RCC 7860 (cell line): ENCODE results near the gene PGAP2.
"Not testable (repeated sequence)": the region's sequence is repeated elsewhere in the genome, so short reads cannot be mapped to it uniquely, and the experiment has no call there.

Experiments used
- DNase-seq: peaks from one replicate; pipeline ENCODE4 v3.0.0-alpha.2; 2015; ENCODE audit warnings: low spot score
- FAIRE-seq: peaks from 2 replicates; lab custom pipeline; 2012; peaks lifted over from hg19 to GRCh38; lab: Jason Lieb, UNC

The PGAP2 gene

DNA sequence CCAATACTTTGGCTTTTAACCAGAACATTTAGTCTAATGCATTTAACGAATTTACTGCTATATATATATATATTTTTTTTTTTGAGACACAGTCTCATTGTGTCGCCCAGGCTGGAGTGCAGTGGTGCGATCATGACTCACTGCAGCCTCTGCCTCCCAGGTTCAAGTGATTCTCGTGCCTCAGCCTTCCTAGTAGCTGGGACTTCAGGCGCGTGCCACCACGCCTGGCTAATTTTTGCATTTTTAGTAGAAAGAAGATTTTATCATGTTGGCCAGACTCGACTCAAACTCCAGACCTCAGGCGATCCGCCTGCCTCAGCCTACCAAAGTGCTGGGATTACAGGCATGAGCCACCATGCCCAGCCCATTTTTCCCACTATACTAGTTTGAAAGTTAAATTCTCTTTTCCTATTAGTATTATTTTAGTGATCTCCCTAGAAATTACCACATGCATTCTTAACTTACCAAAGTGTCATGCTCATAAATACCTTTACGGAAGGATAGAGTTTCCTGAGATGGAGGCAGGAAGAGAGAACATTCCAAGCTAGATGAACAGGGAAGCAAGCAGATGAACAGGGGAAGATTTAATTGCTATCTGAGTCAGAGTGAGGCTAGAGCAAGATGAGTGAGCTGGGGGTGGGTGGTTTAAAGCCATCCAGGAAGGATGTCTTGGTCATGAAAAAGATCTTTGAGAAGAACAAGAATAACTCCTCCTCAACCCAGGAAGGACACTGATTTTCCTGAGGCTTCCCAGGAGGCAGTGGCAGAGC is 4.4 kb upstream of the PGAP2 start:
- FAIRE-seq (peak; percentile 84), DNase-seq (peak; percentile 89)

DNA sequence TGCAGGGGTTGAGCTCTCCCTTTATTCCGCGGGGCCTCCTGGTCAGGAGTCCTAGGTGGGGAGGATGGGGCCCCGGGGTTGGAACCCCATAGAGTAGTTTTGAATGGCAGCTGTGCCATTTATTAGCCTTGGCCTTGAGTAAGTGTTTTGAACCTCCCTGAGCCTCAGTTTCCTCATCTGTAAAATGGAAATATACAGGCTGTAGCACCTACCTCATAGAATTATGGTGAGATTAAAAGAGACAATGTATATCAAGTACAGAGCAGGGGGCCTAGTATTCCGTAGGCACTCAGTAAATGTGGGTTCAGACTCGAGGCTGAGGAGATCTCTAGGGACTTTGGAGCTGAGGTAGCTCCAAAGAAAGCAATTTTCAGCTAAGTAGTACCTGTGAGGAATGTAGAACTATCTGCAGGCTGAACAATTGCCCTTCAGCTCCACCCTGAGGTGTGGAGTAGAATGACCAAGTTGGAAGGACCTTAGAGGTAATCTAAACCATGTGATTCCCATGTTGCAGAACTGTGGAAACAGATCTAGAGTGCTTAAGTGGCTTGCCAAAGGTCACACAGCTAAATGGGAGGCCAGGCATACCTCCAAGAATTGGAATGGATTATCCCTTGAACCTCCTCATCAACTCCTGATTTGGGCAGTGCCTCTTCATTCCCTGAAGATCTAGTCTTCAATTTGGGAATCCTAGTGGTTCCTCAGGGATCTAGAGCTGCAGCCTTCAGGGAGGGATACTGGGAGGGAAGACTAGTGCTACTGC is 682 bp downstream of the PGAP2 start:
- DNase-seq (peak; percentile 43), FAIRE-seq (no peak)

DNA sequence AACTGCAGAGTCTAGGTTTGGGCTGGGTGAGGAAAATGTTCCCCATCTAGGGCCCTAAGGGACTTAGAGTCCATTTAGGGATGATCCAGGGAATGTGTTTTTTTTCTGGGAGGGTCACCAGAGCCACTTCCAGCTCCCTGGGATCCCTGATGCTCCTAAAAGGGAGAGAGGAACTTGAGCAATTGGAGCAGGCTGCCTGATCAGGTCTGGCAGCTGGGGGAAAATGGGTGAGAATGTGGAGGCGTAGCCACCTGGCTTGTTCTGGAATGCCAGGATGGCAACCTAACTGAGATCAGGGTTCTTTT is 1.2 kb downstream of the PGAP2 start:
- DNase-seq (no peak), FAIRE-seq (no peak)

DNA sequence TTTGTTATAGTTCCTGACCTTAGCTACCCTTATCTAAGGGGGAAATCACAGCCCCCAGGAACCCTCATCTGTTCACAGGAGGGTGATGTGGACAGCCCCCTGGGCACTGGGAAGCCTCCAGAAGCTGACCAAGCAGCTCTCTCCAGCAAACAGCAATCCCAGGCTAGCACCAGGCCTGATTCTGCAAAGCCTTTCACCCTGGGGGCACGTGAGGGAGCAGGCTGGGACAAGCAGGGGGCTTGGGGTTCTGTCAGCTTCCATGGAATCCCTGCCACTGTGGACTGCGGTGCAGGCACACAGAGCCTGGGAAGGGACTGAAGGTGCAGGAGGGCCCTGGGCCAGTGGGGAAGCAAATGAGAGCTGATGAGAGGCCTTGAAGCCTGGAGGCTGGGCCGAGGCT is 2.1 kb downstream of the PGAP2 start:
- DNase-seq, result no peak
- FAIRE-seq, result no peak

DNA sequence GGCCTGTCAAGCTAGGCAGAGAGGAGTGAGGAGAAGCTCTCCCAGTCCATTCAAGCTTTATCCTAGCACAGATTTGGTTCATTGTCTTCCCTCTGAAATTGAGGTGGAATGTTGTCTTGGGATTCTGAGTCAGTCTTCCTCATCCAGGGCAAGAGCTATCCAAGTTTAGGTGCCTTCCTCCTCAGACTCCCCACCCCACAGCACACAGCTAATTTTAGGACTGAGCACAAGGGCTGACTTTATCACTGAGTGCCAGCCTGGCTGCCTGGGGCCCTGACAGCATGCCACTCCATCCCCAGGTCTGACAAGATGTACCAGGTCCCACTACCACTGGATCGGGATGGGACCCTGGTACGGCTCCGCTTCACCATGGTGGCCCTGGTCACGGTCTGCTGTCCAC is 2.6 kb downstream of the PGAP2 start:
- FAIRE-seq, result no peak
- no peak for DNase-seq

DNA sequence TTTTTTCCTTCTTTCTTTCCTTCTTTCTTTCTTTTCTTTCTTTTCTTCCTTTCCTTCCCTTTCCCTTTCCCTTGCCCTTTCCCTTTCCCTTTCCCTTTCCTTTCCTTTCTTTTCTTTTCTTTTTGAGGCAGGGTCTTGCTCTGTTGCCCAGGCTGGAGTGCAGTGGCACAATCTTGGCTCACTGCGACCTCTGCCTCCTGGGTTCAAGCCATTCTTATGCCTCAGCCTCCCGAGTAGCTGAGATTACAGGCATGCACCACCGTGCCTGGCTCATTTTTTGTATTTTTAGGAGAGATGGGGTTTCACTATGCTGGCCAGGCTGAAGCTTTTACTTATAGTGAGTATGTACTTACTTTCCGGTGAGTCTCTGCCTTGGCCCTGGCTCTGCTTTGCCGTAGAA is 6.5 kb downstream of the PGAP2 start:
- DNase-seq, FAIRE-seq: not testable (repeated sequence)

DNA sequence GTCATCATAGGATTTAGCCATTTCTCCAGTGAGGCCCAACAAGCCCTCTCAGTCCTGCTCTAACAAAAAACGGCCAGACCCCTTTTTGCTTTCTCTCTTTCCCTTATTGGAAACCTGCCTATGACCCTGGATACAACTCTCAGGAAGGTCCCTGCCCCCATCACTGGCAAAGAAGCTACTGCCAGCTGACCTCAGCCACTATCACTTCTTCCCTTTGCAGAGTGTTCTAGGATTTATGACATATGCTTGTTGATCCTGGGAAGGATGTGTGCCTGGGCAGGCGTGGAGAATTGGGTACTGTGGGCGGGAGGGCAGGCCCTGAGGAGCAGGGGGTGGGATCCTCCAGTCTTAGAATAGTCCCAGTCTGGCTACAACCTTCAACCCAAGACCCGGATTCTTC is 7.5 kb downstream of the PGAP2 start:
- FAIRE-seq, result no peak

DNA sequence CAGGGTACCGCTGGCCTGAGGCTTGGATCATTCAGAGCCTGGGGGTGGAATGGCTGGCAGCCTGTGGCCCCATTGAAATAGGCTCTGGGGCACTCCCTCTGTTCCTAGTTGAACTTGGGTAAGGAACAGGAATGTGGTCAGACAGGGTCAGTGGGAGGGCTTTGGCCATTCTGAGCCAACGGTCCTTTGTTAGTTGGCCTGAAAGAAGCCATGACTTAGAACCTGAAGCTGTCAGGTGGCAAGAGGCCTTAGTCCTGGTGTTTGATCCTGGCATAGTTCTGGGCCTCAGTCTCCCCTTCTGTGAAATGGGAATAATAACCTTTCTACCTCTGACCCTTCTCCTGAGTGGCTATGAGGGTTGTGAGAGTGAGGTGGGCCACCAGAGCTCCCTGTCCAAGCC is 8.3 kb downstream of the PGAP2 start:
- no peak for FAIRE-seq
- DNase-seq, result no peak

More for the DNA sequence above, 7.5 kb downstream of the PGAP2 start:
- no peak for DNase-seq

DNA sequence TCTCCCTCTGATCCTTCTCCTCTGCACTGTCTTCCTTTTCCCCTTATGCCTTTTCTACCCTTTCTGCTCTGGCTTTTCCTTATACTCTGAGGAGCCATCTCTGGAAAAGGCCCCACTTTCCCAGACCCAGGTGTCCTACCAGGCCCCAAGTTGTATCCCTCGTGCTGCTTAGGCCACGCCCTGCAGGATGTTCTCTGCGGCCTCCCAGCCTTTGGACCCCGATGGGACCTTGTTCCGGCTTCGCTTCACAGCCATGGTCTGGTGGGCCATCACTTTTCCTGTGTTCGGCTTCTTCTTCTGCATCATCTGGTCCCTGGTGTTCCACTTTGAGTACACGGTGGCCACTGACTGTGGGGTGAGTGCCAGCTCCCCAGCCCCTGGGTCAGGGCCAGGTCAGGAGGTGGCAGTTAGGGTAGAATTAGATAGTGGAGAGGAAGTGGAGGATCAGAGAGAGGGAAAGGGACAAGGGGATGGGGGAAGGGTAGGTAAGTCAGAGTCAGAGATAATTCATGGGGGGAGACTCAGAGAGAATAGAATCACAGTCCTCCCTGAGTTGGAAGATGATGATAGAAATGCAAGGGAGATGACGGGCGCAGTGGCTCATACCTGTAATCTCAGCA is 8.9 kb downstream of the PGAP2 start:
- DNase-seq, result no peak

DNA sequence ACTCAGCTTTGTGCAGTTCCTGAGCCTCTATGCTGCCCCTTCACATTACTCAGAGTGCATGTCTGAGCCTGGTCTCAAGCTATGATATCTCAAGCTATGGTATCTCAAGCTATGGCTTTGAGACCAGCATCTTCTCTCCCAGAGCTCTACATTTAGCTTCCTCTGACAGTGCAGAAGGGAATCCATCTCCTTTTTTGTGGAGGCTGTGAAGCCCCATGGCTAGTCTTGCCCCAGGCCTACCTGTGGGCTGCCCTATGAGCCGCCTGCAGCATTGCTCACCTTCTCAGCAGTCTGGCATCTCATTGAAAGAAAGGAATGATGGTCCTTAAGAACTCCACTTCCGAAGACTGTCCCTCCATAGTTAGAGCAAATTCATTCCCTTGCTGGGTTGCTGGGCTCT is 12.6 kb downstream of the PGAP2 start:
- no peak for DNase-seq
- FAIRE-seq, result no peak

More for the DNA sequence above, 8.9 kb downstream of the PGAP2 start:
- FAIRE-seq, result no peak

DNA sequence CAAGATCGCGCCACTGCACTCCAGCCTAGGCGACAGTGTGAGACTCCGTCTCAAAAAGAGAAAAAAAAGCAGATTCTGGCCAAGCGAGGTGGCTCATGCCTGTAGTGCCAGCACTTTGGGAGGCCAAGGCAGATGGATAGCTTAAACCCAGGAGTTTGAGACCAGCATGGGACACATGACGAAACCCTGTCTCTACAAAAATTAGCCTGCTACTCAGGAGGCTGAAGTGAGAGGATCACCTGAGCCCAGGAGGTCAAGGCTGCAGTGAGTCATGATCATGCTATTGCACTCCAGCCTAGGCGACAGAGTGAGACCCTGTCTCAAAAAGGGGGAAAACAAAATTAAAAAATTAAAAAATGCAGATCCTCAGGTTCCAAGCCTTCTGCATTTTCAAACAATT is 14.0 kb downstream of the PGAP2 start:
- DNase-seq (no peak), FAIRE-seq (no peak)

DNA sequence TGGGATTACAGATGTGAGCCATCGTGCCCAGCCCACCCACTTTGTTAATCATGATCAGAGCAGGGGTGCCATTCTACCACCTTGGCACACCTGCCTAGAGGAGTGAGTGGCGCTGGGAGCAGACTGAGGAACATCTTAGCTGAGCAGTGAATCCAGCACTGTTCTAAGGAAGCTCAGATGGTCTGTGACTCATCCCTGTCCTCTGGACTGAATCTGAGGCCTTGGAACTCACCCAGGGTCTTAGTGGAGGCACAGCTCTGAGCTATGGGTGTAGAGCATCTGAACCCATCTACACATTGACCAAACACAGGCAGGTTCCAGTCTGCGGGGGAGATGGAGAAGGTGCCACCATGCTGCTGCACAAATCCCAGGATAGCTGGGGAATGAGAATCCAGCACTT is 14.9 kb downstream of the PGAP2 start:
- peak; percentile 65 for FAIRE-seq

DNA sequence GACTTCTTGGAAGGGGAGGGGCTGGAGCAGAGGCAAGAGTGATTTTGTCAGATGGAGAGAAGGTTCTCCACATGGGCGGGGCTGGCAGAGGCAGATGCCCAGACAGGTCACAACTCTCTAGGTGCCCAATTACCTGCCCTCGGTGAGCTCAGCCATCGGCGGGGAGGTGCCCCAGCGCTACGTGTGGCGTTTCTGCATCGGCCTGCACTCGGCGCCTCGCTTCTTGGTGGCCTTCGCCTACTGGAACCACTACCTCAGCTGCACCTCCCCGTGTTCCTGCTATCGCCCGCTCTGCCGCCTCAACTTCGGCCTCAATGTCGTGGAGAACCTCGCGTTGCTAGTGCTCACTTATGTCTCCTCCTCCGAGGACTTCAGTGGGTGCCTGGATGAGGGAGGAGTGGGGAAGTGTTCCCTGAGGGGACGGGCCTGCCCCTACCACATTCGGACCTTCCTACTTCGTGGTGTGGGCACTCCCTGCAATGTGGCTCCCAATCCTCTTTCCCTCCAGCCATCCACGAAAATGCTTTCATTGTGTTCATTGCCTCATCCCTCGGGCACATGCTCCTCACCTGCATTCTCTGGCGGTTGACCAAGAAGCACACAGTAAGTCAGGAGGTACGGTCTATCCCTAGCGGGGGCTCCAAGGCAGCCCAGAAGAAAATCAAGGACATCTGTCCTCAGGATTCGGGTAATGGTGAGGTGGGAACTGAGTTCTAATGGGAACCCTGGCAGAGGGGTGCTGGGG is 15.6 kb downstream of the PGAP2 start:
- FAIRE-seq (no peak), DNase-seq (no peak)

More for the DNA sequence above, 14.9 kb downstream of the PGAP2 start:
- peak; percentile 48 for DNase-seq

DNA sequence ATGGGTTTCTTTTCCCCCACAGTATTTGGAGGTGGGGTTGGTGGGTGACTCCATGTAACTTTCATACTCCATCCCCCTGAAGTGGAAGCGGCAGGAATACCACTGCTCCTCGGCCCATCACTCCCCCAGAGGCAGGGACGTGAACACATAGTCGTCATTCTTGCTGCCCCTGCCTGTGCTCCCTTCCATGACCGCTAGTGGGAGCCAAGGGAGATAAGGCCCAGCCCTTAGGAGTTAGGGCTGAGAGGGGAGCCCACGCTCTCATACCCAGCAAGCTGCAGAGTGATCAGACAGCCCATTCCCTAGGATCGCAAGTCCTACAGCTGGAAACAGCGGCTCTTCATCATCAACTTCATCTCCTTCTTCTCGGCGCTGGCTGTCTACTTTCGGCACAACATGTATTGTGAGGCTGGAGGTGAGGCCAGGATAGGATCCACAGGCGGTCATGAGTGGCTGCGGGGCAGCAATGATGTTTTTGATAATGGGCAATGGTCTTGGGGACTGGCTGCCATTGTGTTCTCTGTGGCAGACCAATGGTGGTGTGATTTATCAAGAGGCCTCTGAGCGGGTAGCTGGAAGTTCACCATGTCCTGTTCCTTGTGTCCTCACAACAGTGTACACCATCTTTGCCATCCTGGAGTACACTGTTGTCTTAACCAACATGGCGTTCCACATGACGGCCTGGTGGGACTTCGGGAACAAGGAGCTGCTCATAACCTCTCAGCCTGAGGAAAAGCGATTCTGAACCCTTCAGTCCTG is 16.5 kb downstream of the PGAP2 start:
- no peak for FAIRE-seq
- DNase-seq, result no peak

DNA sequence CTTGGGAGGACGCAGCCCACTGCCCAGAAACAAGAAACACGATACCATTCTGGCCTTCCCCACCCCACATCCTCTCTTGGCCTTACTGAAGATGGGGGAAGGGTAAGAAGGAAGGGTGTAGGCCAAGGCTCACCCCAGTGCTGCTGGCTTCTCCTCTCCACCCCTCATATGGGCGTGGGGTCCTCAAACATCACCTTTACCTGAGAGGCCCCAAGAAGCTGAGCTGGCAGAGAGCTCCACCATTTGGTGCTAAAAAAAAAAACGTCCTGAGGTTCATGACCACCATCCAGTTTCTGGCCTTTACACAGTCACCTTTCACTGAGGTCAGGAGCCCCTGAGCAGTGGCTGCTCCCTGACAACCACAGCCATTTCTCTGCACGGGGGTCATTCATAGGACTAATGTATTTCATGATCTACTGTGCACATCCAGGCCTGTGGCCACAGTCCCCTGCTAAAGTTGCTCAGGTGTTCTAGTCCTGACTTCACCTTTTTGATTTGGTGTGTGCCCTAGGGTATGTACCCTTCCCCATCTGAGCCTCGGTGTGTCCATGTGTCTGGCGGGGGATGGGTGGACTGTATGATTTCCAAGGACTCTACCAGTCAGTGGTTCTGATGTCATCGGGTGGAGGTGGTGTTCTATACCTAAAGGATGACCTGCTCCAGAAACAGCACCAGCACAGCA is 17.3 kb downstream of the PGAP2 start:
- DNase-seq, result no peak
- no peak for FAIRE-seq

DNA sequence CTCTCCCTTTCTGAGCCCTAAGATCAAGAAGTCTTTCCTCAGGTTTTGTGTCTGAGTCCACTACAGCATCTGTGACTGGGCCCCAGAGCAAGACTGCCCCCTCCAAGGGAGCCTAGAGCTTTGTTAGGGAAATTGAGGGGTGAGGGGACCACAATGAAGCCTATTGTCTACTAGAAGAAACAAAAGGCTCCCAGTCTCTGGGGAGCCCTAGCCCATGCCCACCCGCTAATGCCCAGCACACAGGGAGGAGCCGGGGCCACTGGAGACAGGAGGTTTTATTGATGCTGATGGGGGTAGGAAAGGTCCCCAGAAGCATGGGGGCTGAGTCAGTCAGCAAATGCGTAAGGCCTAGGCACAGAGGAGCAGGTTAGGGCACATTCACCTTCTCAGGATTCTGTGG is 18.4 kb downstream of the PGAP2 start:
- DNase-seq, result no peak
- FAIRE-seq, result no peak

DNA sequence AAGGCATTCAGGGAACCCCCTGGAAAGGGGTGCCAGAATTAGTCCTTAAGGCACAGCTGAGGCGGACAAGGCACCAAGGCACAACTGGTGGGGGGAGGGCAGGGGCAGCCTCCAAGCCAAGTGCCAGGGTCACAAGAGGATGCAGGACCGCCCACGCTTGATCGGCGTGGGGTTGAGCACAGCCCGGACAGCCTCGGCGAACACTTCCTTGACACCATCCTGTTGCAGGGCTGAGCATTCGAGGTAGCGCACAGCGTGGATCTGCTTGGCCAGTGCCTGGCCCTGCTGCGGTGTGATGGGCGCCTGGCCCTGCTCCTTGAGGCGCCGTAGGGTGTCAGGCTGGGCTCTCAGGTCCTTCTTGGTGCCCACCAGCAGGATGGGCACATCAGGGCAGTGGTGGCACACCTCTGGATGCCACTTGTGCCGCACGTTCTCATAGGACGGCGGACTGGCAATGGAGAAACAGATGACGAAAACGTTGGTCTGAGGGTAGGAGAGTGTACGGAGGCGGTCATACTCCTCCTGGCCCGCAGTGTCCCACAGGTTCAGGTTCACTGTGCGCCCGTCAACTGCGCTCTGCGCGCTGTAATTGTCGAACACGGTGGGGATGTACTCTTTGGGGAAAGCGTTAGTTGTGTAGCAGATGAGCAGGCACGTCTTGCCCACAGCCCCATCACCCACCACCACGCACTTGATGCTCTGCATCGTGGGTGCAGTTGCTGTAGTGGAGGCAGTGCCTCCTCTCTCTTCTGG is 19.2 kb downstream of the PGAP2 start:
- DNase-seq (no peak), FAIRE-seq (no peak)

DNA sequence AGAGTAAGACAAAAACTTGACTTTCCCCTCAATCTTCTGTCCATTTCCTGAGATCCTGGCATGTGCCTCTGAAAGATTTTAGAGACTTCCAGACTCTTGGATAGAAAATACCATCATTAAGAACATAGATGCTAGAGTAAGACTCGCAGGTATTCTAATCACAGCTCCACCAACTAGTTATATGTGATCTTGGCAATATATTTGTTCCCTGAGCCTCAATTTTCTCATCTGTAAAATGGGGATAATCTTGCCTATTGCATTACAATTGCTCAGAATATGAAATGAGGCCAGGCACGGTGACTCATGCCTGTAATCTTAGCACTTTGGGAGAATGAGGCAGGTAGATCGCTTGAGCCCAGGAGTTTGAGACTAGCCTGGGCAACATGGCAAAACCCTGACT is 21.7 kb downstream of the PGAP2 start:
- DNase-seq (no peak), FAIRE-seq (no peak)

DNA sequence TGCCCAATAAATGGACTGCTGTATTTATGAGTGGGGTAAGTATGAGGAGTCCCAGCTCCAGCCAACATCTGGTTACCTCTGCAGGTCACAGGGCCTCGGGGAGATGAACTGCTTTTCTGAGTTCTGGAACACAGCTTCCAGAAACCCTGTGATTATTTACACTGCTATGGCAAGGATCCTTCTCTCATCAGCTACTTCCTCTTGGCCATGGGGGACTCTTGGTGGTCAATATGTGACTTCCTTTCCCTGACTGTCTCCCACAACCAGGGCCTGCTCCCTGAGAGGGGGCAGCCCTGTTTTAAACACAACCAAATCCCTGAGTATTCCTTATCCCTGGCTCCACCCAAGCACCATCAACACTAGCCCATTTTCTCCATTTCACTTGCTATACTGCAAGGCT is 22.4 kb downstream of the PGAP2 start:
- FAIRE-seq (no peak), DNase-seq (no peak)
